Stomach (tissue), 9 donors: ENCODE data around the gene ST6GALNAC6. TPM values are rescaled to one million over a fixed set of nuclear protein-coding genes. Genes with fewer than 3 reads are reported as not detected.
"Not testable (repeated sequence)": the region's sequence is repeated elsewhere in the genome, so short reads cannot be mapped to it uniquely, and the experiment has no call there.

Experiments used
- DNase-seq, 2 donors: peaks; one replicate each; pipeline versions ENCODE4 v3.0.0 to v3.0.0-alpha.2; 2013 to 2019
- H3K27ac ChIP-seq, 5 donors: fragments of 200-600 bp in 4 of 5; sonication (generic) in 4 of 5; one replicate each; pipeline ENCODE4 v1.5.1; 2013 to 2019; ENCODE audit warnings: mild to moderate bottlenecking in 1 of 5, moderate library complexity in 1 of 5
- H3K27me3 ChIP-seq, 3 donors: fragments of 200-600 bp; sonication (generic); one replicate each; pipeline ENCODE4 v1.5.1; 2017 to 2019; ENCODE audit warnings: mixed run types in 1 of 3
- H3K36me3 ChIP-seq, 4 donors: fragments of 200-600 bp; sonication (generic); 1 replicate in 3 of 4; 2 replicates in 1 of 4; pipeline ENCODE4 v1.5.1; 2016 to 2019
- H3K4me1 ChIP-seq, 4 donors: fragments of 200-600 bp; sonication (generic); one replicate each; pipeline ENCODE4 v1.5.1; 2016 to 2019
- H3K4me3 ChIP-seq, 4 donors: fragments of 200-600 bp; sonication (generic) in 3 of 4; one replicate each; pipeline ENCODE4 v1.5.1; 2016 to 2019; ENCODE audit warnings: mild to moderate bottlenecking in 1 of 4
- H3K9me3 ChIP-seq, 4 donors: fragments of 200-600 bp; sonication (generic); one replicate each; pipeline ENCODE4 v1.5.1; 2016 to 2019
- EP300 ChIP-seq: sonication (generic); formaldehyde crosslinking; IDR thresholded peaks from one replicate; pipeline ENCODE4 v1.6.1; 2017; ENCODE audit warnings: antibody characterized with exemption
- POLR2A ChIP-seq, 4 donors: fragments of 450-650 bp; IDR thresholded peaks; one replicate each; pipeline ENCODE4 v1.6.1; 2016; ENCODE audit warnings: antibody characterized with exemption in 4 of 4, control low read depth in 2 of 4, mild to moderate bottlenecking in 1 of 4, moderate library complexity in 1 of 4
- POLR2AphosphoS5 ChIP-seq, 3 donors: sonication (generic); formaldehyde crosslinking; IDR thresholded peaks; one replicate each; pipeline ENCODE4 v1.6.1; 2016; ENCODE audit warnings: antibody characterized with exemption in 3 of 3
- WGBS, 5 donors: extraction: QIAGEN DNeasy Blood & Tissue Kit in 3 of 5; methylation state at CpG; one replicate each; pipeline versions ENCODE4 v1.1.5 to v1.1.7; 2013 to 2018; 5-methylcytosine and 5-hydroxymethylcytosine counted together
- intact Hi-C: fragments of 100-400 bp; cut with DNase I; formaldehyde crosslinking; loops from one replicate; pipeline ENCODE4 v1.15.1; 2023; ENCODE audit warnings: low total_unique reads
- polyA plus RNA-seq, 3 donors: library from polyadenylated mRNA; stranded (reverse); fragments of 200-250 nt; gene quantifications; one replicate each; pipeline ENCODE4 v1.2.3, GENCODE V29; 2013
- total RNA-seq, 5 donors: library from RNA; depleted of rRNA; stranded (reverse); fragments of >200 nt; gene quantifications; one replicate each; pipeline versions ENCODE4 v1.1.0 to v1.2.3, GENCODE V29; 2014 to 2016
- TF ChIP-seq, protein P1 (sequence below), 7 experiments: fragments of 450-650 bp in 4 of 7; fragments of 200-600 bp in 3 of 7; sonication (generic) in 3 of 7; IDR thresholded peaks; one replicate each; pipeline ENCODE4 v1.5.1; 2016 to 2019; ENCODE audit warnings: antibody characterized with exemption in 7 of 7, control low read depth in 2 of 7, mild to moderate bottlenecking in 1 of 7
- donor health status: healthy with polysubstance abuse.
- donor health status: Bipolar disorder and iron deficiency.
- donor health status: healthy.

Gene ST6GALNAC6
- total and polyA plus RNA-seq, 8 donors = 18.0 to 145 (median 53.0) TPM

DNA sequence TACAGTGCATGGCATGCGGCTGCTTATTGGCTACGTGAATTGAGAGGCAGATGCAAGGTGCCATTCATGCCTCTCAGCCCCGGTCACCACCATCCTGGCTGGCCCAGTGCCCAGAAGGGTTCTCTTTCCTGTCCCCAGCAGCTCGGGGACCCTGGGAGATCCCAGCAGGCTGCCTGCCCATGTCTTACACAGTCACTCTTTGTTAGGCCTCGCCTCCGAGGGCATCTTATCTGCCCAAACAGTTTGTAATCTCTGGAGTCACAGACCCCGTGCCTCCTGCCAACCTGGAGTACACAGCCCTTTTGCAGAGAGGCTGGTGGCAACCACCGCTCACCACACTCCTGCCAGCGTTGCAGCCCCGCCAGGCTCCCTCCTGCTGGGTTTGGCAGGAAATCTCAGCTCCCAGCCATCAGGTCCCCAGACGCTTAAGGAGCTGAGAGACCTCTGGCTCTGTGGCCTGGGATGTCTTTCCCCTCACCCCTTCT, 14.9 kb downstream of the ST6GALNAC6 start:
- TF ChIP-seq EP300 = no peak
- no peak for TF ChIP-seq POLR2A (IDR thresholded peaks at IDR 0.05)
- TF ChIP-seq, protein P1, sequence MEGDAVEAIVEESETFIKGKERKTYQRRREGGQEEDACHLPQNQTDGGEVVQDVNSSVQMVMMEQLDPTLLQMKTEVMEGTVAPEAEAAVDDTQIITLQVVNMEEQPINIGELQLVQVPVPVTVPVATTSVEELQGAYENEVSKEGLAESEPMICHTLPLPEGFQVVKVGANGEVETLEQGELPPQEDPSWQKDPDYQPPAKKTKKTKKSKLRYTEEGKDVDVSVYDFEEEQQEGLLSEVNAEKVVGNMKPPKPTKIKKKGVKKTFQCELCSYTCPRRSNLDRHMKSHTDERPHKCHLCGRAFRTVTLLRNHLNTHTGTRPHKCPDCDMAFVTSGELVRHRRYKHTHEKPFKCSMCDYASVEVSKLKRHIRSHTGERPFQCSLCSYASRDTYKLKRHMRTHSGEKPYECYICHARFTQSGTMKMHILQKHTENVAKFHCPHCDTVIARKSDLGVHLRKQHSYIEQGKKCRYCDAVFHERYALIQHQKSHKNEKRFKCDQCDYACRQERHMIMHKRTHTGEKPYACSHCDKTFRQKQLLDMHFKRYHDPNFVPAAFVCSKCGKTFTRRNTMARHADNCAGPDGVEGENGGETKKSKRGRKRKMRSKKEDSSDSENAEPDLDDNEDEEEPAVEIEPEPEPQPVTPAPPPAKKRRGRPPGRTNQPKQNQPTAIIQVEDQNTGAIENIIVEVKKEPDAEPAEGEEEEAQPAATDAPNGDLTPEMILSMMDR (IDR thresholded peaks at IDR 0.05) = no peak
- peak in 2 of 3 donors; percentile 69 to 74 for TF ChIP-seq POLR2AphosphoS5 (IDR thresholded peaks at IDR 0.05)
- Histone ChIP-seq H3K9me3 (no peaks in the 10 kb centered on the region), H3K4me3 (no peak overlapping the region), H3K27me3 (no peaks in the 10 kb centered on the region), H3K4me1 (peaks cover 11 to 29% (median 22%) of the 10 kb centered on the region in 4 donors), H3K27ac (peak overlapping the region; percentile 1 to 58 (median 50)), H3K36me3 (peaks cover 25 to 55% (median 49%) of the 10 kb centered on the region in 4 donors)
- WGBS, 5 donors = 24 to 39% (median 30%) methylated on average over 10 to 11 of the region's 11 CpGs
- intact Hi-C loops = no loop called here
- DNase-seq = peak; percentile 79 to 91

DNA sequence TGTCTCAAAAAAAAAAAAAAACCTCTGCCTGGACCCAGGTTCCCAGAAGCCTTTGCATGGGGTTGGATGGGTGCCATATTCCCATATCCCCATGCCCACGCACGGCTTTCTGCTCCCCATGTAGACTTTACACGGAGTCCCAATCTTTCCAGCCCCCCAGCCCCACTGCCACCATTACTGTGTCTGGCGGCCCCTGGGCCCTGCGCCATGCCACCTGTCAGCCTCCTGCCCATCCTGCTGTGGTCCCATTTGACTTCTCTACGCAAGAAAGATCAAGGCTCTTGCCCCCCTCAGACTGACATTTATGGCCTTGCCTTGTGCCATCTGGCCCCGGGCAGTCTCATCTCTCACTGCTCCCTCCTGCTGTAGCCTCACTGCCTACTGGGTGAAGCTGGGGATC, 15.4 kb downstream of the ST6GALNAC6 start:
- WGBS, 5 donors = 61 to 78% (median 67%) methylated on average over 7 of the region's 7 CpGs
- Histone ChIP-seq H3K9me3 (no peaks in the 10 kb centered on the region), H3K27me3 (no peaks in the 10 kb centered on the region), H3K27ac (peak overlapping the region in 3 of 5 donors; percentile 50 to 58 (median 51)), H3K36me3 (peaks cover 25 to 50% (median 44%) of the 10 kb centered on the region in 4 donors), H3K4me1 (peaks cover 11 to 29% (median 22%) of the 10 kb centered on the region in 4 donors), H3K4me3 (no peak overlapping the region)
- intact Hi-C loops = no loop called here
- DNase-seq = no peak
- TF ChIP-seq POLR2AphosphoS5 (IDR thresholded peaks at IDR 0.05) = no peak
- TF ChIP-seq POLR2A (IDR thresholded peaks at IDR 0.05) = no peak
- TF ChIP-seq, protein P1 (IDR thresholded peaks at IDR 0.05) = no peak
- TF ChIP-seq EP300 = no peak

DNA sequence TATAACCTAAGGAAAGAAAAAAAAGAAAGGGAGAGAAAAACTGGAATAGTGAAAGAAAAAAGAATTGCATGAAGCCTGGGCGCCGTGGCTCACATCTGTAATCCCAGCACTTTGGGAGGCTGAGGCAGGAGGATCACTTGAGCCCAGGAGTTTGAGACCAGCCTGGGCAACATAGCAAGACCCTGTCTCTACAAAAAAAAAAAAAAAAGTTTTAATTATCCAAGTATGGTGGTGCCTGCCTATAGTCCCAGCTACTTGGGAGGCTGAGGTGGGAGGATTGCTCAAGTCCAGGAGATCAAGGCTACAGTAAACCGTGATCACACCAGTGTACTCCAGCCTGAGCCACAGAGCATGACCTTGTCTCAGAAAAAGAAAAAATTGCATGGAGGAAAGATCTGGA, 17.7 kb downstream of the ST6GALNAC6 start:
- H3K27ac ChIP-seq, DNase-seq, H3K9me3 ChIP-seq, H3K4me3 ChIP-seq, intact Hi-C loops, H3K27me3 ChIP-seq: not testable (repeated sequence)
- 79 to 89% (median 87%) methylated on average over 3 of the region's 3 CpGs for WGBS, 5 donors
- Histone ChIP-seq H3K36me3 (peaks cover 10 to 28% (median 21%) of the 10 kb centered on the region in 4 donors), H3K4me1 (peaks cover 29 to 50% (median 39%) of the 10 kb centered on the region in 4 donors)

DNA sequence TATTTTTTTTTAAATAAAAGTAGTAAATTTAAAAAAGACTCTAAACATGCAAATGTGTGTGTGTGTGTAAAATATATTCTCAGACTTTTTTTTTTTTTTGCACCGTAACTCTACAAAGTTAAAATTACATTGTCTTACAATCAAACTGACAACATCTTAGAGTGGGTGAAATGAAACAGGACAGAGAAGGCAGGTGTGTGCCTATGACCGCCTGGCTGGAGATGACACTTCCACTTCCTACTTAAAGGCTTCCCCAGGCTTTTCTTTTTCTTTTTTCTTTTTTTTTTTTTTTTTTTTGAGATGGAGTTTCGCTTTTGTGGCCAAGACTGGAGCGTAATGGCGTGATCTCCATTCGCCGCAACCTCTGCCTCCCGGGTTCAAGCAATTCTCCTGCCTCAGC, 19.3 kb downstream of the ST6GALNAC6 start:
- Histone ChIP-seq H3K4me1 (peaks cover 41 to 59% (median 50%) of the 10 kb centered on the region in 4 donors), H3K4me3 (no peak overlapping the region), H3K27ac (no peak overlapping the region), H3K27me3 (no peaks in the 10 kb centered on the region), H3K36me3 (peaks cover 0 to 17% (median 8%) of the 10 kb centered on the region in 4 donors), H3K9me3 (no peaks in the 10 kb centered on the region)
- DNase-seq = no peak
- TF ChIP-seq POLR2A (IDR thresholded peaks at IDR 0.05) (no peak), EP300 (no peak)
- 77 to 79% (median 78%) methylated on average over 8 of the region's 8 CpGs for WGBS, 5 donors
- intact Hi-C loops = no loop called here

DNA sequence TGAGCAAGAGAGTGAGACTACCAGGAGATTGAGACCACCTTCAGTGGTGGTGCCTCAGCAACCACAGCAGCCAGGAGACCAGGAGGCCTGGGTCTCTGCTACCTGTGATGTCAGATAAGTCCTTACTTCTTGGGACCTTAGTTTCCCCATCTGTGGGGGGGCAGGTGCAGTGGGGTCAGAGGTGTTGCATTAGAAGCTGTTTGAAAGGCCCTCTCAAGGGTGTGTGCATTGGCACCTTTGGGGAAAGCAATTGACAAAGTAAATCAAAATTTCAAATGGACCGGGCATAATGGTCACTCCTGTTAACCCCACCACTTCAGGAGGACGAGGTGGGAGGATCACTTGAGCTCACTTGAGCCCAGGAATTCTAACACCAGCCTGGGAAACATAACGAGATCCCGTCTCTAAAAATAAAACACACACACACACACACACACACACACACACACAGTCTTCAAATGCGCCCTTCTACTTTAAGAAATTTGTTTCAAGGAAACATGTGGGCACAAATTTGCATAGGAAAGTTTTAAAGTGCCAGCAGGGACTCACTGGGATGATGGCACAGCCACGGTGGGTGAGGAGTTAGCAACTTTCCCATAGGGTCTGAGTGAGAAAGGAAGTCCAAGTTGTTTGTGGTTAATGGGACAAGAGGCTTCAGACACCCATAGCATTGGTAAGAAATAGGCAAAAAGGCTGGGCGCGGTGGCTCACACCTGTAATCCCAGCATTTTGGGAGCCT, 20.6 kb downstream of the ST6GALNAC6 start:
- no peak overlapping the region for H3K27ac ChIP-seq
- 58 to 66% (median 61%) methylated on average over 8 of the region's 8 CpGs for WGBS, 5 donors

More for the DNA sequence above, 20.6 kb downstream of the ST6GALNAC6 start:
- TF ChIP-seq POLR2AphosphoS5 (IDR thresholded peaks at IDR 0.05) (no peak), POLR2A (IDR thresholded peaks at IDR 0.05) (no peak), EP300 (no peak)
- TF ChIP-seq, protein P1 (IDR thresholded peaks at IDR 0.05) = no peak
- Histone ChIP-seq H3K27me3 (no peaks in the 10 kb centered on the region), H3K9me3 (no peaks in the 10 kb centered on the region), H3K4me3 (no peak overlapping the region), H3K36me3 (peaks cover 0 to 6% (median 0%) of the 10 kb centered on the region in 4 donors), H3K4me1 (peaks cover 47 to 59% (median 50%) of the 10 kb centered on the region in 4 donors)
- intact Hi-C loops = no loop called here
- DNase-seq = no peak
